Thymus (tissue), 11 donors: ENCODE measurements around the gene NEGR1. TPM values are rescaled to one million over a fixed set of nuclear protein-coding genes. Genes with fewer than 3 reads are reported as not detected.

ENCODE experiments used
- DNase-seq, 9 donors: peaks; one replicate each; pipeline ENCODE4 v3.0.0-alpha.2; 2013; ENCODE audit warnings: low spot score in 9 of 9, low read depth in 6 of 9, missing footprints in 1 of 9
- H3K27ac ChIP-seq, 2 donors: one replicate each; pipeline ENCODE4 v1.5.1; 2013; ENCODE audit warnings: control low read depth in 1 of 2, low read depth in 1 of 2, low read length in 1 of 2, mild to moderate bottlenecking in 1 of 2, moderate library complexity in 1 of 2
- H3K27me3 ChIP-seq, 2 donors: one replicate each; pipeline ENCODE4 v1.5.1; 2013; ENCODE audit warnings: low read length in 1 of 2; ENCODE audit not compliant: control insufficient read depth in 2 of 2, insufficient read depth in 1 of 2
- H3K36me3 ChIP-seq, 2 donors: one replicate each; pipeline ENCODE4 v1.5.1; 2013; ENCODE audit warnings: low read length in 1 of 2, mild to moderate bottlenecking in 1 of 2, moderate library complexity in 1 of 2; ENCODE audit not compliant: control insufficient read depth in 2 of 2, insufficient read depth in 2 of 2
- H3K4me1 ChIP-seq, 2 donors: one replicate each; pipeline ENCODE4 v1.5.1; 2013; ENCODE audit warnings: low read length in 2 of 2; ENCODE audit not compliant: control insufficient read depth in 2 of 2, insufficient read depth in 2 of 2
- H3K4me3 ChIP-seq, 2 donors: one replicate each; pipeline ENCODE4 v1.5.1; 2013; ENCODE audit warnings: low read length in 2 of 2, control low read depth in 1 of 2, mild to moderate bottlenecking in 1 of 2
- H3K9me3 ChIP-seq, 2 donors: one replicate each; pipeline ENCODE4 v1.5.1; 2013; ENCODE audit warnings: low read length in 1 of 2, mild to moderate bottlenecking in 1 of 2; ENCODE audit not compliant: control insufficient read depth in 2 of 2, insufficient read depth in 1 of 2
- WGBS: extraction: QIAGEN DNeasy Blood & Tissue Kit; methylation state at CpG from one replicate; pipeline ENCODE4 v1.1.7; 2013; 5-methylcytosine and 5-hydroxymethylcytosine counted together
- polyA plus RNA-seq: library from polyadenylated mRNA; stranded (reverse); fragments of 200-250 nt; gene quantifications from one replicate; pipeline ENCODE4 v1.2.3, GENCODE V29; 2013
- total RNA-seq: library from RNA; stranded (reverse); fragments of 120-200 nt; gene quantifications from one replicate; pipeline ENCODE4 v1.2.4, GENCODE V29; 2013
- donor health status: healthy.

The NEGR1 gene
- total and polyA plus RNA-seq, 2 donors, result 2.8 to 3.3 TPM

GRCh38 chr1:71502006-71502405 is 780.3 kb downstream of the NEGR1 start:
- no peaks in the 10 kb centered on the region for H3K27me3 ChIP-seq
- no peak overlapping the region for H3K27ac ChIP-seq
- no peaks in the 10 kb centered on the region for H3K36me3 ChIP-seq
- DNase-seq, result no peak
- WGBS, result 93% methylated on average over 6 of the region's 6 CpGs
- no peak overlapping the region for H3K4me3 ChIP-seq
- H3K9me3 ChIP-seq, result no peaks in the 10 kb centered on the region
- H3K4me1 ChIP-seq, result no peaks in the 10 kb centered on the region

- Histone ChIP-seq H3K36me3 (no peaks in the 10 kb centered on the region), H3K4me1 (no peaks in the 10 kb centered on the region), H3K9me3 (no peaks in the 10 kb centered on the region), H3K4me3 (no peak overlapping the region), H3K27ac (no peak overlapping the region), H3K27me3 (no peaks in the 10 kb centered on the region)
- DNase-seq, result no peak
Observed at GRCh38 chr1:71498542-71498941, 783.8 kb downstream of the NEGR1 start.

- Histone ChIP-seq H3K4me1 (peaks cover 0 to under 1% of the 10 kb centered on the region in 2 donors), H3K9me3 (no peaks in the 10 kb centered on the region), H3K4me3 (no peak overlapping the region), H3K27me3 (no peaks in the 10 kb centered on the region), H3K27ac (no peak overlapping the region), H3K36me3 (no peaks in the 10 kb centered on the region)
- DNase-seq, result no peak
Observed at GRCh38 chr1:71494163-71494562, 788.2 kb downstream of the NEGR1 start.

GRCh38 chr1:71492298-71493041 is 789.9 kb downstream of the NEGR1 start:
- Histone ChIP-seq H3K9me3 (no peaks in the 10 kb centered on the region), H3K27me3 (no peaks in the 10 kb centered on the region), H3K27ac (no peak overlapping the region), H3K36me3 (no peaks in the 10 kb centered on the region), H3K4me3 (no peak overlapping the region), H3K4me1 (peaks cover 0 to 3% of the 10 kb centered on the region in 2 donors)
- 91% methylated on average over 7 of the region's 7 CpGs for WGBS
- no peak for DNase-seq

GRCh38 chr1:71490432-71490831 is 791.9 kb downstream of the NEGR1 start:
- no peak overlapping the region for H3K4me3 ChIP-seq
- no peak overlapping the region for H3K27ac ChIP-seq
- no peaks in the 10 kb centered on the region for H3K36me3 ChIP-seq
- 93% methylated on average over 5 of the region's 5 CpGs for WGBS
- H3K4me1 ChIP-seq, result peaks cover 0 to 3% of the 10 kb centered on the region in 2 donors
- H3K27me3 ChIP-seq, result no peaks in the 10 kb centered on the region
- DNase-seq, result no peak
- H3K9me3 ChIP-seq, result no peaks in the 10 kb centered on the region

- Histone ChIP-seq H3K36me3 (no peaks in the 10 kb centered on the region), H3K27ac (no peak overlapping the region), H3K4me3 (no peak overlapping the region), H3K4me1 (peaks cover 0 to 3% of the 10 kb centered on the region in 2 donors), H3K27me3 (no peaks in the 10 kb centered on the region), H3K9me3 (no peaks in the 10 kb centered on the region)
- peak in 6 of 9 donors; percentile 5 to 53 (median 20) for DNase-seq
- WGBS, result 55% methylated on average over 3 of the region's 3 CpGs
Observed at GRCh38 chr1:71488555-71489252, 793.6 kb downstream of the NEGR1 start.

GRCh38 chr1:71473331-71473730 is 809.0 kb downstream of the NEGR1 start:
- no peaks in the 10 kb centered on the region for H3K9me3 ChIP-seq
- H3K4me3 ChIP-seq, result no peak overlapping the region
- H3K27ac ChIP-seq, result no peak overlapping the region
- no peaks in the 10 kb centered on the region for H3K27me3 ChIP-seq
- no peaks in the 10 kb centered on the region for H3K36me3 ChIP-seq
- no peak for DNase-seq
- no peaks in the 10 kb centered on the region for H3K4me1 ChIP-seq
- 86% methylated on average over 2 of the region's 2 CpGs for WGBS

GRCh38 chr1:71465093-71465492 is 817.2 kb downstream of the NEGR1 start:
- no peak for DNase-seq
- Histone ChIP-seq H3K4me1 (no peaks in the 10 kb centered on the region), H3K9me3 (no peaks in the 10 kb centered on the region), H3K36me3 (no peaks in the 10 kb centered on the region), H3K4me3 (no peak overlapping the region), H3K27ac (no peak overlapping the region), H3K27me3 (no peaks in the 10 kb centered on the region)
- 97% methylated on average over 2 of the region's 2 CpGs for WGBS

- no peak overlapping the region for H3K27ac ChIP-seq
- H3K36me3 ChIP-seq, result no peaks in the 10 kb centered on the region
- 98% methylated on average over 1 of the region's 1 CpG for WGBS
- no peak overlapping the region for H3K4me3 ChIP-seq
- DNase-seq, result no peak
- H3K4me1 ChIP-seq, result no peaks in the 10 kb centered on the region
- H3K27me3 ChIP-seq, result no peaks in the 10 kb centered on the region
- no peaks in the 10 kb centered on the region for H3K9me3 ChIP-seq
Observed at GRCh38 chr1:71464016-71464415, 818.3 kb downstream of the NEGR1 start.
